Endothelial cell of umbilical vein (primary cell): ENCODE results near the gene SPAG8. TPM values are rescaled to one million over a fixed set of nuclear protein-coding genes. Genes with fewer than 3 reads are reported as not detected.

Experiments
- BruUV-seq: library from RNA; stranded (reverse); fragments of 400-500 nt; replicated peaks from 2 replicates; lab custom pipeline; 2021; lab: Mats Ljungman, UMichigan
- CTCF ChIA-PET: fragments of 300-600, 350-600 bp; sonication (Branson Sonifier 250); formaldehyde crosslinking; loops from one replicate; lab custom pipeline; 2021; ENCODE audit warnings: antibody characterized with exemption, inconsistent platforms; lab: Charles Lee
- POLR2A ChIA-PET: fragments of 300-600, 350-600 bp; sonication (Branson Sonifier 250); formaldehyde crosslinking; loops from one replicate; lab custom pipeline; 2021; ENCODE audit warnings: antibody characterized with exemption, inconsistent platforms; lab: Charles Lee
- DNase-seq: peaks from one replicate; pipeline ENCODE4 v3.0.0-alpha.2; 2011; ENCODE audit warnings: low read depth, low spot score
- FAIRE-seq: peaks from 2 replicates; lab custom pipeline; 2011; peaks lifted over from hg19 to GRCh38; lab: Jason Lieb, UNC
- H2AFZ ChIP-seq: 2 replicates; pipeline ENCODE4 v1.6.0; 2012; ENCODE audit warnings: low read depth, low read length, control low read depth, inconsistent platforms
- H3K27ac ChIP-seq: 2 replicates; pipeline ENCODE4 v1.5.1; 2011; ENCODE audit warnings: low read depth, mild to moderate bottlenecking, control low read depth, low read length, moderate library complexity; ENCODE audit not compliant: insufficient read depth
- H3K27me3 ChIP-seq, 2 experiments: 2 replicates each; pipeline versions ENCODE4 v1.6.0 to v1.6.1; 2011; ENCODE audit warnings: low read length in 2 of 2, mixed read lengths in 1 of 2; ENCODE audit not compliant: control insufficient read depth in 2 of 2, insufficient read depth in 2 of 2
- H3K36me3 ChIP-seq, 2 experiments: 2 replicates in 1 of 2; 3 replicates in 1 of 2; pipeline ENCODE4 v1.5.1; 2011; ENCODE audit warnings: low read length in 2 of 2, mild to moderate bottlenecking in 1 of 2, moderate library complexity in 1 of 2; ENCODE audit not compliant: control insufficient read depth in 2 of 2, insufficient read depth in 2 of 2; ENCODE audit errors: extremely low read depth in 1 of 2
- H3K4me1 ChIP-seq: 3 replicates; pipeline ENCODE4 v1.5.1; 2011; ENCODE audit warnings: mild to moderate bottlenecking, low read length; ENCODE audit not compliant: control insufficient read depth, insufficient read depth; ENCODE audit errors: extremely low read depth
- H3K4me2 ChIP-seq: 2 replicates; pipeline ENCODE4 v1.6.1; 2011; ENCODE audit warnings: low read length, control low read depth, mixed read lengths; ENCODE audit not compliant: insufficient read depth
- H3K4me3 ChIP-seq, 3 experiments: fragments of 200-600 bp in 1 of 3; sonication (generic), shearing (Covaris generic) in 1 of 3; replicated peaks in 1 of 3; 2 replicates each; pipeline ENCODE4 v1.5.1; 2011 to 2016; ENCODE audit warnings: control low read depth in 3 of 3, low read length in 3 of 3, mild to moderate bottlenecking in 2 of 3, inconsistent platforms in 1 of 3, low read depth in 1 of 3, moderate library complexity in 1 of 3; ENCODE audit not compliant: insufficient read depth in 1 of 3
- H3K79me2 ChIP-seq: 2 replicates; pipeline ENCODE4 v1.6.0; 2012; ENCODE audit warnings: low read length, inconsistent platforms; ENCODE audit not compliant: control insufficient read depth, insufficient read depth
- H3K9ac ChIP-seq: replicated peaks from 2 replicates; pipeline ENCODE3; 2011; ENCODE audit warnings: low read length, control low read depth; ENCODE audit not compliant: insufficient read depth; ENCODE audit errors: extremely low read depth
- H3K9me1 ChIP-seq: replicated peaks from 3 replicates; pipeline ENCODE4 v1.6.0; 2011; ENCODE audit warnings: mild to moderate bottlenecking, low read length; ENCODE audit not compliant: control insufficient read depth, insufficient read depth; ENCODE audit errors: extremely low read depth
- H3K9me3 ChIP-seq: replicated peaks from 2 replicates; pipeline ENCODE4 v1.5.1; 2012; ENCODE audit warnings: low read length, inconsistent platforms; ENCODE audit not compliant: control insufficient read depth, insufficient read depth
- H4K20me1 ChIP-seq: replicated peaks from 2 replicates; pipeline ENCODE3; 2011; ENCODE audit warnings: mild to moderate bottlenecking, low read length; ENCODE audit not compliant: control insufficient read depth, insufficient read depth; ENCODE audit errors: extremely low read depth
- CTCF ChIP-seq, 2 donors: IDR thresholded peaks; 1 replicate in 1 of 2; 2 replicates in 1 of 2; pipeline ENCODE4 v1.5.1; 2011; ENCODE audit warnings: low read length in 2 of 2, mild to moderate bottlenecking in 2 of 2, moderate library complexity in 2 of 2, control low read depth in 1 of 2, inconsistent platforms in 1 of 2, low read depth in 1 of 2; ENCODE audit not compliant: insufficient read depth in 1 of 2; ENCODE audit errors: extremely low read depth in 1 of 2
- GATA2 ChIP-seq: IDR thresholded peaks from 2 replicates; pipeline ENCODE4 v1.7.0; 2011; ENCODE audit warnings: low read depth, mild to moderate bottlenecking, moderate library complexity, mixed read lengths, low read length; ENCODE audit not compliant: insufficient read length, insufficient read depth
- MAX ChIP-seq: IDR thresholded peaks from 2 replicates; pipeline ENCODE4 v1.6.1; 2011; ENCODE audit not compliant: insufficient read depth, insufficient read length
- POLR2AphosphoS5 ChIP-seq: IDR thresholded peaks from 2 replicates; pipeline ENCODE4 v1.6.1; 2012; ENCODE audit warnings: low read depth, mild to moderate bottlenecking, control low read depth, low read length, moderate library complexity; ENCODE audit not compliant: insufficient read depth
- dilution Hi-C: fragments of 300-500 bp; cut with MboI; formaldehyde crosslinking; loops from one replicate; pipeline ENCODE4 v1.15.0; 2019; ENCODE audit warnings: low sequenced_read_pairs; ENCODE audit not compliant: extremely low pct_ligation_motif_present
- intact Hi-C: fragments of 100-400 bp; cut with micrococcal nuclease; formaldehyde crosslinking; loops from one replicate; pipeline ENCODE4 v1.10.0; 2022
- polyA plus RNA-seq, 4 experiments: library from polyadenylated mRNA; depleted of rRNA in 3 of 4; stranded (reverse) in 3 of 4; unstranded in 1 of 4; fragments of >200 nt; gene quantifications; 2 replicates each; pipeline versions ENCODE4 v1.2.1 to v1.2.3, GENCODE V29; 2011 to 2012; ENCODE audit warnings: missing spikeins in 1 of 4
- total RNA-seq: library from RNA; stranded (reverse); gene quantifications from 2 replicates; pipeline ENCODE4 v1.2.3, GENCODE V29; 2021

Gene SPAG8
- total and polyA plus RNA-seq, 2 donors (not counting 3 experiments of a cell fraction or from before 2014, with no cell fraction given) = 0.21 to 0.69 TPM

GRCh38 chr9:35813434-35814105 lies 1.5 kb upstream of the SPAG8 start:
- peak; percentile 24 for FAIRE-seq
- ChIA-PET POLR2A (interaction anchor here (1.0 kb wide), 1 partner anchor 82 kb away, joined by 7 read pairs; the partner anchor contains the start of genes CREB3 and TLN1), CTCF (interaction anchor here (0.7 to 5.8 kb wide), 20 partner anchors 8 to 85 kb away, joined by 3 to 130 read pairs (median 4); partner anchors contain the start of genes CREB3, GBA2, NPR2 and RGP1)
- Histone ChIP-seq H3K9me3 (no peaks in the 10 kb centered on the region), H3K4me2 (peak overlapping the region; percentile 55), H2AFZ (no peak overlapping the region), H3K36me3 (no peaks in the 10 kb centered on the region), H3K27me3 (no peaks in the 10 kb centered on the region), H4K20me1 (no peaks in the 10 kb centered on the region), H3K9me1 (no peaks in the 10 kb centered on the region), H3K4me3 (no peak overlapping the region), H3K79me2 (no peaks in the 10 kb centered on the region), H3K9ac (no peak overlapping the region), H3K4me1 (peaks cover 21% of the 10 kb centered on the region), H3K27ac (no peak overlapping the region)
- dilution Hi-C loops = no loop called here
- intact Hi-C loops = loop anchor here (2.0 kb wide), 2 partner anchors 15 to 57 kb away; no protein-coding TSS in a partner anchor
- no TSS peak for BruUV-seq
- TF ChIP-seq GATA2 (no peak), CTCF (IDR thresholded peaks at IDR 0.05; ENCODE audit: extremely low read depth in 1 of 2, insufficient read depth in 1 of 2, low read depth in 1 of 2, low read length in 2 of 2) (peak; percentile 30 to 49), MAX (no peak), POLR2AphosphoS5 (no peak)
- peak; percentile 19 for DNase-seq
